Mesodermal cell (in vitro differentiated cells): ENCODE data around the gene XKR3. TPM values are rescaled to one million over a fixed set of nuclear protein-coding genes. Genes with fewer than 3 reads are reported as not detected.
"Not testable (repeated sequence)": the region's sequence is repeated elsewhere in the genome, so short reads cannot be mapped to it uniquely, and the experiment has no call there.

Experiments used
- H3K27ac ChIP-seq: 2 replicates; pipeline ENCODE4 v1.7.0; 2013; ENCODE audit warnings: mild to moderate bottlenecking, low read depth, low read length, moderate library complexity; ENCODE audit not compliant: severe bottlenecking
- H3K36me3 ChIP-seq: 2 replicates; pipeline ENCODE4 v1.7.1; 2013; ENCODE audit warnings: mild to moderate bottlenecking, low read length, moderate library complexity; ENCODE audit not compliant: control insufficient read depth, insufficient read depth
- H3K4me1 ChIP-seq: one replicate; pipeline ENCODE4 v1.7.1; 2013; ENCODE audit warnings: mild to moderate bottlenecking, low read length; ENCODE audit not compliant: insufficient read depth, control insufficient read depth, poor library complexity, severe bottlenecking
- H3K4me3 ChIP-seq: 2 replicates; pipeline ENCODE4 v1.7.0; 2013; ENCODE audit warnings: low read length, control low read depth, mild to moderate bottlenecking; ENCODE audit not compliant: insufficient read depth, poor library complexity, severe bottlenecking; ENCODE audit errors: extremely low read depth
- H3K9me3 ChIP-seq: 2 replicates; pipeline ENCODE4 v1.7.1; 2013; ENCODE audit warnings: mild to moderate bottlenecking, low read length, moderate library complexity; ENCODE audit not compliant: control insufficient read depth
- WGBS, 2 experiments: methylation state at CpG; one replicate each; pipeline ENCODE4 v1.1.5; 2013; ENCODE audit warnings: missing lambda C conversion rate in 2 of 2; ENCODE audit not compliant: insufficient coverage in 2 of 2; 5-methylcytosine and 5-hydroxymethylcytosine counted together
- polyA plus RNA-seq, 2 experiments: library from polyadenylated mRNA; stranded (reverse); fragments of 50-300 nt; gene quantifications; one replicate each; pipeline ENCODE4 v1.2.3, GENCODE V29; 2013

XKR3 gene
- not detected for polyA plus RNA-seq (2013, experiment 1 of 2)
- polyA plus RNA-seq (2013, experiment 2 of 2): not detected

GRCh38 chr22:16824716-16825687 is at the start of gene XKR3:
XKR3 (minus strand) TSS chr22:16825411; CDS start chr22:16808073, 17,338 bp downstream.
- 51 to 56% methylated on average over 4 to 5 of the region's 9 CpGs for WGBS, 2 experiments
- H3K9me3 ChIP-seq: no peaks in the 10 kb centered on the region

DNA sequence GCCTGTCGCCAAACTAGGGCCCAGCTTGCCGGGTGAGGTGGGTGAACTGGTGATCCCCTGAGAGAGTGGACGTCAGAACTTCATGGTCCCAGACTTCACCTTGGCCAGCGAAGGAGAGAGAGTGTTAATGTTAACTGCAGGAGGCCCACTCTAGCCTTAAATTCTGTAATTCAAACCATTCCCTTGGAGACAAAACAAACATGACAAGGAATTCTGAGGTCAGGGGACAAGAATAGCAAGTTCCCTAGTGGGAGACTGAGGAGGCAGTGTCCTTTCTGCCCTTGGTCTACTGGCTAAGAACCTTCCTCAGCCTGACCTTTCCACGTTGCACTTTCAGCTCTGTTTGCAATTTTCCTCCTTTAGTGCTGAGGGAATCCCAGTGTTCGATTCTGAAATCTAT is 44.4 kb upstream of the XKR3 start:
- not testable (repeated sequence) for H3K27ac ChIP-seq, H3K36me3 ChIP-seq, H3K4me1 ChIP-seq, H3K9me3 ChIP-seq, H3K4me3 ChIP-seq
- 93% methylated on average over 2 of the region's 6 CpGs; no CpG with 5 or more reads in 1 of the 2 experiments for WGBS, 2 experiments

More at GRCh38 chr22:16824716-16825687, at the start of gene XKR3:
- no peaks in the 10 kb centered on the region for H3K36me3 ChIP-seq
- no peak within 1 kb of the TSS for H3K27ac ChIP-seq
- H3K4me1 ChIP-seq: no peaks in the 10 kb centered on the region
- no peak within 1 kb of the TSS for H3K4me3 ChIP-seq

DNA sequence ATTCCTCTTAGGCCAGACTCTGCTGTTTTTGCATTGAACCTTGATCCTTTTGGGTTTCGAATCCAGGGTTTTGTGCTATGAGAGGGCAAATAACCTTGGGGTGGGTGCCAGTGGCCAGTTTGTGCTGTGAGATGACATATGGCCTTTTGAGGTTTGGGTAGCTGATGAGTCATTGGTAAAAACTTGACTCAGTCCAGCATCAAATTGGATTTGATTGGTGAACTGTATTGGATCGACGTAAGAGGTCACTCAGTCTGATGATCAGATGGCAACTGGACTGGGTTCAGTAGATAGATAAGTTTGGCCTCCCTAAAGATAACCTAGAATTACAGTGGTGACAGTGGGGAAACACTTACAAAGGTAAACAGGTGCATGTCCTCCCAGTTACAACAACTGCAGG is 41.0 kb upstream of the XKR3 start:
- Histone ChIP-seq H3K4me3 (no peak overlapping the region), H3K4me1 (no peaks in the 10 kb centered on the region), H3K9me3 (peaks cover 6% of the 10 kb centered on the region), H3K27ac (no peak overlapping the region), H3K36me3 (no peaks in the 10 kb centered on the region)
- 86 to 96% methylated on average over 2 to 3 of the region's 3 CpGs for WGBS, 2 experiments

- not testable (repeated sequence) for H3K4me3 ChIP-seq, H3K9me3 ChIP-seq, H3K27ac ChIP-seq, H3K36me3 ChIP-seq, H3K4me1 ChIP-seq
- WGBS, 2 experiments: 96% methylated on average over 5 of the region's 9 CpGs; no CpG with 5 or more reads in 1 of the 2 experiments
Measured at GRCh38 chr22:16856851-16857250, 31.6 kb upstream of the XKR3 start.

DNA sequence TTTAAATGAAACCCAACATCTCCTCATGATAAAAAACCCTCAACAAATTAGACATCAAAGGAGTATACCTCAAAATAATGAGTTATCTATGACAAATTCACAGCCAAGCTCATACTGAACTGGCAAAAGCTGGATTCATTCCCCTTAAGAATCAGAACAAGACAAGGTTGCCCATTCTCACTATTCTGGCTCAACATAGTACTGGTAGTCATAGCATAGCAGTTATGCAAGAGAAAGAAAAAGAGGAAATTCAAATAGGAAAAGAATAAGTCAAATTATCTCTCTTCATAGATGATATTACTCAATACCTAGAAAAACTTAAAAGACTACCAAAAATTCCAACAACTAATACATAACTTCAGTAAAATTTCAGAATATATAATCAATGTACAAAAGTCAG is 29.4 kb upstream of the XKR3 start:
- Histone ChIP-seq H3K27ac (no peak overlapping the region), H3K4me3 (no peak overlapping the region), H3K36me3 (no peaks in the 10 kb centered on the region), H3K4me1 (no peaks in the 10 kb centered on the region), H3K9me3 (no peaks in the 10 kb centered on the region)

DNA sequence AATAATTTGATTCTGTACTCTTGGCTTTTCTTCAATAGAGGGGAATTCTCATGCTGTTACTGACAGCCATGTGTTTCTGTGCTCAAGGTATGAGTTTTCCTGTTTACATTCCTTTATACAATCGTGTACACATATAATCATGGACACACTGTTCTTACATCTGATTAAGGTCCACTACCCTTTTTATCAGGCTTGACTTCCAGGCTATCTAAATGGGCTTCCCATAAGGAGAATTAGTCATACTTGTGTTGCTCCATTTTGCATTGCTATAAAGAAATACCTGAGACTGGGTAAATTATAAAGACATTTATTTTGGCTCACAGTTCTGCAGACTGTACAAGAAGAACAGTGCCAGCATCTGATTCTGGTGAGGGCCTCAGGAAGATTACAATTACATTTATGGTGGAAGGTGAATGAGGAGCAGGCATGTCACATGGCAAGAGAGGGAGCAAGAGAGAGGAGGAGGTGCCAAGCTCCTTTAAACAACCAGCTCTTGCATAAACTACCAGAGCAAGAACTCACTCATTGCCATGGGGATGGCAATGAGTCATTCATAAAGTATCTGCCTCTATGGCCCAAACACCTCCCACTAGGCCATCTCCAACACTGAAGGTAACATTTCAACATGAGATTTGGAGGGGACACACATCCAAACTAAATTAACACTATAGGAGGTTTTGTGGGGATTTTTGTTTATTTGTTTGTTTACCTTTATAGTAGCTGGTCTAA is 26.2 kb upstream of the XKR3 start:
- not testable (repeated sequence) for H3K4me3 ChIP-seq, H3K4me1 ChIP-seq, H3K9me3 ChIP-seq, H3K27ac ChIP-seq, H3K36me3 ChIP-seq
- WGBS, 2 experiments: 0 to 80% methylated on average over 1 of the region's 1 CpG

GRCh38 chr22:16847271-16847670 is 22.1 kb upstream of the XKR3 start:
- Histone ChIP-seq H3K4me1 (no peaks in the 10 kb centered on the region), H3K4me3 (no peak overlapping the region), H3K36me3 (no peaks in the 10 kb centered on the region), H3K27ac (no peak overlapping the region), H3K9me3 (no peaks in the 10 kb centered on the region)
- no CpG with 5 or more reads among the region's 1 CpG for WGBS, 2 experiments

GRCh38 chr22:16845881-16846280 is 20.7 kb upstream of the XKR3 start:
- Histone ChIP-seq H3K36me3 (no peaks in the 10 kb centered on the region), H3K4me1 (no peaks in the 10 kb centered on the region)
- WGBS, 2 experiments: 69 to 77% methylated on average over 7 of the region's 7 CpGs

GRCh38 chr22:16845465-16845864 is 20.3 kb upstream of the XKR3 start:
- Histone ChIP-seq H3K4me3 (no peak overlapping the region), H3K4me1 (no peaks in the 10 kb centered on the region), H3K36me3 (no peaks in the 10 kb centered on the region), H3K9me3 (no peaks in the 10 kb centered on the region), H3K27ac (no peak overlapping the region)
- 90 to 100% methylated on average over 3 of the region's 7 CpGs for WGBS, 2 experiments

More at GRCh38 chr22:16845881-16846280, 20.7 kb upstream of the XKR3 start:
- Histone ChIP-seq H3K4me3 (no peak overlapping the region), H3K9me3 (no peaks in the 10 kb centered on the region), H3K27ac (no peak overlapping the region)

DNA sequence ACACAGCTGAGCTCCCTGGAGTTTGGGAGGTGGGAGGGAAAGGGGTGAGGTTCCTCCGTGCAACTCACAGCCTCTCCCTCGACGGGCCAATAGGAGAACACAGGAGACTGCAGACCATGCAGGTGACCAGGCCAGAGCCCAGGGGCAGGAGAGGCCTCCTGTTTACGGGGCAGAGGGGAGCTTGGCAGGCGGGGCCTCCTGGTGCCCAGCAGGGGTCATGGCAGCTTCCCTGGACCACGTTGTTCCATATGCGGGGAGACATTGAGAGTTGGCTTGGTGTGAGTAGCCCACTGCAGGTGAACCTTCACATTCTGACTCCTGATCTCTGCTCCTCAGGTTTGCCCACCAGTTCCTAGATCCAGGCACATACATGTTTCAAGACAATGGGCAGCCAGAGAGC is 19.3 kb upstream of the XKR3 start:
- WGBS, 2 experiments: 73 to 87% methylated on average over 4 to 5 of the region's 7 CpGs
- H3K9me3 ChIP-seq: no peaks in the 10 kb centered on the region

More for the DNA sequence above, 19.3 kb upstream of the XKR3 start:
- Histone ChIP-seq H3K36me3 (no peaks in the 10 kb centered on the region), H3K4me3 (no peak overlapping the region), H3K27ac (no peak overlapping the region), H3K4me1 (no peaks in the 10 kb centered on the region)
